CD4-positive, alpha-beta T cell (primary cell): ENCODE results near the gene EOGT. TPM values are rescaled to one million over a fixed set of nuclear protein-coding genes. Genes with fewer than 3 reads are reported as not detected.

Experiments used
- ATAC-seq: fragments of 200-7000 bp; cut with Tn5 transposase; one replicate; pipeline ENCODE4 v1.10.0; 2022; ENCODE audit warnings: mild to moderate bottlenecking; ENCODE audit not compliant: poor library complexity
- CTCF ChIA-PET: fragments of 350-600 bp; sonication (Branson Sonifier 250); formaldehyde crosslinking; loops from one replicate; lab custom pipeline; 2021; ENCODE audit warnings: antibody characterized with exemption, inconsistent platforms; lab: Charles Lee
- POLR2A ChIA-PET: fragments of 350-600 bp; sonication (Branson Sonifier 250); formaldehyde crosslinking; loops from one replicate; lab custom pipeline; 2021; ENCODE audit warnings: antibody characterized with exemption, inconsistent platforms; lab: Charles Lee
- DNase-seq, 14 experiments: peaks; one replicate each; pipeline ENCODE4 v3.0.0-alpha.2; 2013 to 2020; ENCODE audit warnings: mixed read lengths in 2 of 14
- H3K27ac ChIP-seq, 2 donors: one replicate each; pipeline versions ENCODE4 v1.5.1 to v1.7.0; 2013; ENCODE audit warnings: low read length in 2 of 2, low read depth in 1 of 2, mild to moderate bottlenecking in 1 of 2
- H3K27me3 ChIP-seq, 2 experiments: 1 replicate in 1 of 2; 2 replicates in 1 of 2; pipeline versions ENCODE4 v1.6.1 to v1.7.0; 2013; ENCODE audit warnings: low read length in 2 of 2, control low read depth in 1 of 2, mild to moderate bottlenecking in 1 of 2, moderate library complexity in 1 of 2; ENCODE audit not compliant: insufficient read depth in 2 of 2, control insufficient read depth in 1 of 2
- H3K36me3 ChIP-seq: one replicate; pipeline ENCODE4 v1.6.1; 2013; ENCODE audit warnings: low read length, control low read depth; ENCODE audit not compliant: insufficient read depth
- H3K4me1 ChIP-seq: one replicate; pipeline ENCODE4 v1.6.1; 2013; ENCODE audit warnings: low read length, control low read depth; ENCODE audit not compliant: insufficient read depth
- H3K4me3 ChIP-seq: one replicate; pipeline ENCODE4 v1.5.1; 2013; ENCODE audit warnings: mild to moderate bottlenecking, low read length, moderate library complexity
- H3K9me3 ChIP-seq, 2 experiments: 1 replicate in 1 of 2; 2 replicates in 1 of 2; pipeline versions ENCODE4 v1.6.1 to v1.7.0; 2013; ENCODE audit warnings: low read length in 2 of 2, mild to moderate bottlenecking in 2 of 2, control low read depth in 1 of 2, moderate library complexity in 1 of 2; ENCODE audit not compliant: control insufficient read depth in 1 of 2, insufficient read depth in 1 of 2
- H3K27ac Mint-ChIP-seq: one replicate; pipeline ENCODE4 v1.8.0; 2020; ENCODE audit warnings: mixed read lengths
- H3K27me3 Mint-ChIP-seq: one replicate; pipeline ENCODE4 v1.8.0; 2021; ENCODE audit warnings: mixed read lengths
- H3K36me3 Mint-ChIP-seq: one replicate; pipeline ENCODE4 v1.8.0; 2021; ENCODE audit warnings: low read depth, mixed read lengths
- H3K4me1 Mint-ChIP-seq: one replicate; pipeline ENCODE4 v1.8.0; 2021; ENCODE audit warnings: low read depth, mixed read lengths
- H3K4me3 Mint-ChIP-seq: one replicate; pipeline ENCODE4 v1.8.0; 2020; ENCODE audit warnings: mild to moderate bottlenecking, mixed read lengths
- H3K9me3 Mint-ChIP-seq: one replicate; pipeline ENCODE4 v1.8.0; 2020; ENCODE audit warnings: mixed read lengths
- intact Hi-C, 2 experiments: fragments of 100-400 bp; cut with DNase I in 1 of 2; cut with micrococcal nuclease in 1 of 2; formaldehyde crosslinking; loops; one replicate each; pipeline versions ENCODE4 v1.15.1 to v1.9.0; 2023 to 2025; cut with DNase I, micrococcal nuclease
- total RNA-seq, 174 experiments: library from RNA in 2 of 174; stranded (reverse) in 2 of 174; gene quantifications; one replicate each; pipeline ENCODE4 v1.2.3 and lab custom pipeline; 2021 to 2026
- TF ChIP-seq, protein P1 (sequence below): fragments of 200-600 bp; IDR thresholded peaks from one replicate; pipeline ENCODE4 v1.8.0; 2022; ENCODE audit warnings: antibody characterized with exemption, mild to moderate bottlenecking

Gene EOGT
- total RNA-seq, 2 experiments from 2014 or later = 13.0 to 13.4 TPM

DNA sequence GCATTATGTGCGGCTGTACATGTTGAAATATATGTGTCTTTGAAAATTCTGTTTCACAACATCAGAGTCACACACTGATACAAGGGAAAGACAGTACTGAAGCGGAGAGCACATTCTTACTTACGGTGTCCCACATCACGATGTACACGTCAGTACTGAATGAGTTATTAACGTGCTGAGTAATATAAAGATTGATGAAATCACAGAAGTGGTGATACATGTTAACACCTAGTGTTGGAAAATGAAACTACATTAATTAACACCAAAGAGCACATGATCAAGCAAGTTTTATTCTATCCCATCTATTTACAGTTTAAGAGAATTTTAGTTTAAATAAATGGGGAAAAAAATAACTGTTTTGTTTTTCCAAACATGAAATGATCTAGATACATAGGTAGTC is 15.6 kb downstream of the EOGT start:
- POLR2A ChIA-PET = no interaction called here
- Mint-ChIP-seq H3K4me1 (no peaks in the 10 kb centered on the region), H3K36me3 (peaks cover 88% of the 10 kb centered on the region), H3K4me3 (no peak overlapping the region), H3K27ac (no peak overlapping the region), H3K9me3 (no peaks in the 10 kb centered on the region), H3K27me3 (no peaks in the 10 kb centered on the region)
- Histone ChIP-seq H3K9me3 (no peaks in the 10 kb centered on the region), H3K27me3 (no peaks in the 10 kb centered on the region), H3K27ac (no peak overlapping the region), H3K4me3 (no peak overlapping the region), H3K4me1 (no peaks in the 10 kb centered on the region), H3K36me3 (peaks cover 32% of the 10 kb centered on the region)
- CTCF ChIA-PET = no interaction called here
- TF ChIP-seq, protein P1, sequence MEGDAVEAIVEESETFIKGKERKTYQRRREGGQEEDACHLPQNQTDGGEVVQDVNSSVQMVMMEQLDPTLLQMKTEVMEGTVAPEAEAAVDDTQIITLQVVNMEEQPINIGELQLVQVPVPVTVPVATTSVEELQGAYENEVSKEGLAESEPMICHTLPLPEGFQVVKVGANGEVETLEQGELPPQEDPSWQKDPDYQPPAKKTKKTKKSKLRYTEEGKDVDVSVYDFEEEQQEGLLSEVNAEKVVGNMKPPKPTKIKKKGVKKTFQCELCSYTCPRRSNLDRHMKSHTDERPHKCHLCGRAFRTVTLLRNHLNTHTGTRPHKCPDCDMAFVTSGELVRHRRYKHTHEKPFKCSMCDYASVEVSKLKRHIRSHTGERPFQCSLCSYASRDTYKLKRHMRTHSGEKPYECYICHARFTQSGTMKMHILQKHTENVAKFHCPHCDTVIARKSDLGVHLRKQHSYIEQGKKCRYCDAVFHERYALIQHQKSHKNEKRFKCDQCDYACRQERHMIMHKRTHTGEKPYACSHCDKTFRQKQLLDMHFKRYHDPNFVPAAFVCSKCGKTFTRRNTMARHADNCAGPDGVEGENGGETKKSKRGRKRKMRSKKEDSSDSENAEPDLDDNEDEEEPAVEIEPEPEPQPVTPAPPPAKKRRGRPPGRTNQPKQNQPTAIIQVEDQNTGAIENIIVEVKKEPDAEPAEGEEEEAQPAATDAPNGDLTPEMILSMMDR = peak; percentile 24
- peak in 1 of 14 experiments; percentile 10 for DNase-seq
- intact Hi-C loops = no loop called here
- no peak for ATAC-seq

- Histone ChIP-seq H3K36me3 (peaks cover 24% of the 10 kb centered on the region), H3K4me1 (no peaks in the 10 kb centered on the region), H3K4me3 (no peak overlapping the region), H3K27me3 (no peaks in the 10 kb centered on the region), H3K9me3 (no peaks in the 10 kb centered on the region), H3K27ac (no peak overlapping the region)
- no peak for ATAC-seq
- H3K4me1 Mint-ChIP-seq = no peaks in the 10 kb centered on the region
- no peaks in the 10 kb centered on the region for H3K9me3 Mint-ChIP-seq
- no peak overlapping the region for H3K27ac Mint-ChIP-seq
- ChIA-PET POLR2A (interaction anchor here (0.6 to 1.3 kb wide), 2 partner anchors 17 to 364 kb away, joined by 3 to 4 read pairs; partner anchors contain the start of gene EOGT), CTCF (no interaction called here)
- no peaks in the 10 kb centered on the region for H3K27me3 Mint-ChIP-seq
- TF ChIP-seq, protein P1 = no peak
- no peak overlapping the region for H3K4me3 Mint-ChIP-seq
- DNase-seq = no peak
- peaks cover 92% of the 10 kb centered on the region for H3K36me3 Mint-ChIP-seq
- intact Hi-C loops = no loop called here
These were observed 17.0 kb downstream of the EOGT start for GRCh38 chr3:68996356-68996995.

GRCh38 chr3:68988740-68989139 is 24.7 kb downstream of the EOGT start:
- Histone ChIP-seq H3K4me1 (no peaks in the 10 kb centered on the region), H3K36me3 (peaks cover 29% of the 10 kb centered on the region), H3K4me3 (no peak overlapping the region), H3K27me3 (no peaks in the 10 kb centered on the region), H3K27ac (no peak overlapping the region), H3K9me3 (no peaks in the 10 kb centered on the region)
- H3K4me3 Mint-ChIP-seq = no peak overlapping the region
- DNase-seq (no peak), ATAC-seq (no peak)
- no peaks in the 10 kb centered on the region for H3K4me1 Mint-ChIP-seq
- peaks cover 75% of the 10 kb centered on the region for H3K36me3 Mint-ChIP-seq
- ChIA-PET POLR2A (no interaction called here), CTCF (no interaction called here)
- TF ChIP-seq, protein P1 = no peak
- intact Hi-C loops = no loop called here
- H3K27me3 Mint-ChIP-seq = no peaks in the 10 kb centered on the region
- H3K9me3 Mint-ChIP-seq = no peaks in the 10 kb centered on the region
- no peak overlapping the region for H3K27ac Mint-ChIP-seq
